HK-2 (cell line): ENCODE measurements around the gene MYOC.
"Not testable (repeated sequence)": the region's sequence is repeated elsewhere in the genome, so short reads cannot be mapped to it uniquely, and the experiment has no call there.

Source experiments
- DNase-seq: peaks from one replicate; pipeline ENCODE4 v3.0.0-alpha.2; 2018; ENCODE audit not compliant: unreplicated experiment

The MYOC gene

GRCh38 chr1:171653796-171654195 lies 1.3 kb upstream of the MYOC start:
- DNase-seq: no peak

- no peak for DNase-seq
Observed at GRCh38 chr1:171646249-171646560, 6.3 kb downstream of the MYOC start.

GRCh38 chr1:171645553-171646248 lies 6.8 kb downstream of the MYOC start:
- DNase-seq: no peak

GRCh38 chr1:171644805-171645483 lies 7.5 kb downstream of the MYOC start:
- DNase-seq: peak; percentile 83

GRCh38 chr1:171643156-171643555 lies 9.3 kb downstream of the MYOC start:
- DNase-seq: no peak

- no peak for DNase-seq
Observed at GRCh38 chr1:171642197-171642596, 10.3 kb downstream of the MYOC start.

- no peak for DNase-seq
Observed at GRCh38 chr1:171641076-171641864, 11.2 kb downstream of the MYOC start.

- no peak for DNase-seq
Observed at GRCh38 chr1:171640225-171640624, 12.3 kb downstream of the MYOC start.

GRCh38 chr1:171637928-171638576 lies 14.4 kb downstream of the MYOC start:
- no peak for DNase-seq

- no peak for DNase-seq
Observed at GRCh38 chr1:171636141-171636540, 16.3 kb downstream of the MYOC start.

- no peak for DNase-seq
Observed at GRCh38 chr1:171635661-171636060, 16.8 kb downstream of the MYOC start.

GRCh38 chr1:171628225-171628624 lies 24.3 kb downstream of the MYOC start:
- no peak for DNase-seq

GRCh38 chr1:171627020-171627419 lies 25.5 kb downstream of the MYOC start:
- DNase-seq: no peak

GRCh38 chr1:171625225-171625624 lies 27.3 kb downstream of the MYOC start:
- no peak for DNase-seq

GRCh38 chr1:171623651-171624331 lies 28.7 kb downstream of the MYOC start:
- DNase-seq: no peak

GRCh38 chr1:171622152-171622462 lies 30.4 kb downstream of the MYOC start, which contains the start of gene MYOCOS:
TSS of gene MYOCOS (plus strand) at chr1:171622243. CDS start at chr1:171623884, 1,641 bp downstream.
- no peak for DNase-seq

- no peak for DNase-seq
Observed at GRCh38 chr1:171616586-171616985, 35.9 kb downstream of the MYOC start.

GRCh38 chr1:171615122-171615906 lies 37.2 kb downstream of the MYOC start:
- not testable (repeated sequence) for DNase-seq

GRCh38 chr1:171613282-171613681 lies 39.2 kb downstream of the MYOC start:
- no peak for DNase-seq

GRCh38 chr1:171611306-171611705 lies 41.2 kb downstream of the MYOC start:
- no peak for DNase-seq

- no peak for DNase-seq
Observed at GRCh38 chr1:171610385-171610784, 42.1 kb downstream of the MYOC start.
